ENCODE results near the gene LGALSL.

LGALSL gene

DNA sequence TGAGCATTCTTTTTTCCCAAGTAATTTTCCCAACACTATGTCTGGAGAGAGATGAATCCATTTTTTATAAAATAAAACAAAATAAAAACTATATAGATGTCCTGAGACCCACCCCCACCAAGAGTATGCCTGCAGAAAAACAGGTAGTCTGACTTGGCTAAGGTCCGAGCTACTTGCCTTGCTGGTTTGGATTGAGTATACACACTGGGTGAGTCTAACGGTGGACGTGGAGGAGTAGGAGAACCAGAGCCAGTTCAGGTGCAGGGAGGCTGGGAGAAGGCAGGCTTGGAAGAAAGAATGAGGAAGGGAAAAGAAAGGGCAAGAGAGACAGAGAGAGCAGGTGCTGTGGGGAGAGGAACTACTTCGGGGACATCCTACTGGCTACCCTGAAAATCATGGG, 48.9 kb downstream of the LGALSL start:
- DNase-seq: no peak

DNA sequence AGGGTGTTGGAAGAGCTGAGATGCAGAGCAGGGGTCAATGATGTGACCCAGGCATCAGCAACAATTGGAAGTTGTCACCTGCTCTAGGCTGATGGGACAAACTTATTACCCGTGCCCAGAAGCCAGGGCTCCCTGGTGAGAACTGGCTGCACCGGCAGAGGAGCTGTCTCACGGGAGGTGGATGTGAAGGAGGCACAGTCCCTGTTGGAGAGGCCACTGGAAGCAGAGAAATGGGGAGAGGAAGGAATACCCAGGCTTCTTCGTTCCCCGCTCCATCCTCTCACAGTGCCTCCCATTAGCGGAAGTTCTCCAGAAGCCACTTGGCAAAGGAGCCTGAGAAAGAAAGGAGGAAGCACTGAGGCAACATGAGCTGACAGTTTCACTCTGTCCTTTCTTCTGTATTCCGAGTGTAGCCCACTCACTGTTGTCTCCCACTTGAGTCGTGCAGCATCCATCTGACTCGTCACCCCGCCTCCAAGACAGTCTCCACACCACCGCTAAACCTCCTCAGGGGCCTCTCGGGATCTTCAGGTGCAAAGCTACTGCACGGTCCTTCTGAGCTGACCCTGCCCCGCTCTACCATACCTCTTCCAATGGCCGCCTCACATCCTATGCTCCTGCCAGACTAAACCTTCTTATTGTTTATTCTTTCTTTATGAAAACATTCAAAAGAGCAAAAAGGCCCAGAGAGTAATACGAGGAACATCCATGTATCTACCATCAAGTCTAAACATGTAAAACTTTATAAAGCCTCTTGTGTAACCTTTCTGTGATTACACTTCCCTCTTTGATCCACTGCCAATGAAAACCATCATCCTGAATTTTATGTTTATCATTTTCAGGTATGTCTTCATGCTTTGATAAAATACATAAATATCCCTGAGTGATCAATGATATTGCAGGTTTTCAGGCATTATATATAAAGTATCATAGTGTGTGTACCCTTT, 51.1 kb downstream of the LGALSL start:
- DNase-seq: no peak

DNA sequence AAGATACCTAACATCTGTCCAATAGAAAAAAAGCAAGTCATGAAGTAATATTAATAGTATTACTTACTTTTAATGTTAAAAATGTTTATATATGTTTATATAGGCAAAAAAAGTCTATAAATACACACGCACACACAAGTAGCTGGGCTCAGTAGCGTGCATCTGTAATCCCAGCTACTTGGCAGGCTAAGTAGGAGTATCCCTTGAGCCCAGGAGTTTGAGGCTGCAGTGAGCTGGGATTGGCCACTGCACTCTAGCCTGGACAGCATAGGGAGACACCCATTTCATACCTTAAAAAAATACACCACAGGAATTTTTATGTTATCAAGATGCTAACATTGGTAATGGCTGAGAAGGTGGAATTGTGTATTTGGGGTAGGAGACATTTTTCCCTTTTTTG, 52.7 kb downstream of the LGALSL start:
- DNase-seq: no peak

All from activated CD8-positive, alpha-beta memory T cell treated with anti-CD3 and anti-CD28 coated beads, Interleukin-2, amount 50 U/mL, for 4 hours (primary cell).